ENCODE measurements around the gene CCDC12. TPM values are rescaled to one million over a fixed set of nuclear protein-coding genes. Genes with fewer than 3 reads are reported as not detected.

CCDC12 gene
- total RNA-seq, 4 donors from 2014 or later, result 36.9 to 59.4 (median 50.2) TPM

GRCh38 chr3:47015151-47015550 is 38.6 kb upstream of the CCDC12 start:
- no peak overlapping the region for H3K4me3 ChIP-seq
- H3K4me1 ChIP-seq, result peaks cover 0 to 3% (median 0%) of the 10 kb centered on the region in 4 donors
- no peaks in the 10 kb centered on the region for H3K27me3 ChIP-seq
- no peaks in the 10 kb centered on the region for H3K9me3 ChIP-seq
- TF ChIP-seq CTCF (IDR thresholded peaks at IDR 0.05) (no peak), POLR2A (IDR thresholded peaks at IDR 0.05) (no peak), EP300 (IDR thresholded peaks at IDR 0.05) (no peak)
- no peak overlapping the region for H3K27ac ChIP-seq
- H3K36me3 ChIP-seq, result peaks cover 0 to 71% (median 0%) of the 10 kb centered on the region in 3 donors
- DNase-seq (ENCODE audit: low spot score in 2 of 2), result no peak

DNA sequence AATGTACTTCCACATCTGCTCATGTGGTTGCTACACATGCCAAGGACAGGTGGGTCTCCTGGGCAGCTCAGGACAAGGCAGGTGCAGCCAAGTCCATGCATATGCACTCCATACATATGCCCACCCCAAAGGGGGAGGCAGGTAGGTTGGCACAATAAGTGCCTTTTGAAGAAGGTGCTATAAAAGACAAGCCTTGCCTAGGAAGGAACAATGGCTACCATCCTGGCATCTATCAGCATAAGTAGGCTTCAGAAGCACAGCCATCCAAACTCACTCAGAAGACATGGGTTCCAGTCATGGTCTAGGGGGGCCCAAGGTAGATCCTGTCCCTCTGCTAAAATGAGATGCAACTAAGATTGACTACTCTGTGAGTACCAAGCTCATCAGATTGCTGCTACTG is 37.5 kb upstream of the CCDC12 start:
- no peaks in the 10 kb centered on the region for H3K27me3 ChIP-seq
- TF ChIP-seq EP300 (IDR thresholded peaks at IDR 0.05) (no peak), POLR2A (IDR thresholded peaks at IDR 0.05) (no peak), CTCF (IDR thresholded peaks at IDR 0.05) (no peak)
- peaks cover 0 to 62% (median 0%) of the 10 kb centered on the region in 3 donors for H3K36me3 ChIP-seq
- no peak overlapping the region for H3K27ac ChIP-seq
- DNase-seq (ENCODE audit: low spot score in 2 of 2), result no peak
- peaks cover 0 to 10% (median 2%) of the 10 kb centered on the region in 4 donors for H3K4me1 ChIP-seq
- no peaks in the 10 kb centered on the region for H3K9me3 ChIP-seq
- H3K4me3 ChIP-seq, result no peak overlapping the region

DNA sequence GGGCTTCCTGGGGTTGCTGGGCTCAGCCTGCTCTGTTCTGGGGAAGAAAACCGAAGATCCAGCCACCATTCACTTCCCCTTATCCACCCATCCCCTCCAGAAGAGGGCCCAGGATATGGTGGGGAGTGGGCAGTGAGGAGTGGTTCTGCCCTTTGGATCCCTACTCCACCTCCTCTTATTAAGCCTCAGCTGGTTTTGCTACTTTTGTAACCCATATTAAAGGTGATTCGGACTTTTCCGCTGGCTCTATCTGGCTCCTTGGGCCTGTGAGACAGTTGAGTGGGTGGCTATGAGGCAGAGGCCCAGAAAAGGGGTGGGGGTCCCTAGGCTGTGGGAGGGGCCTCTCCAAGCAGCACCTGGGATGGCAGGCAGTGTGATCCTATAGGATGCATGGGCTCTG is 36.7 kb upstream of the CCDC12 start:
- WGBS, 2 donors, result 65 to 88% methylated on average over 3 of the region's 3 CpGs

DNA sequence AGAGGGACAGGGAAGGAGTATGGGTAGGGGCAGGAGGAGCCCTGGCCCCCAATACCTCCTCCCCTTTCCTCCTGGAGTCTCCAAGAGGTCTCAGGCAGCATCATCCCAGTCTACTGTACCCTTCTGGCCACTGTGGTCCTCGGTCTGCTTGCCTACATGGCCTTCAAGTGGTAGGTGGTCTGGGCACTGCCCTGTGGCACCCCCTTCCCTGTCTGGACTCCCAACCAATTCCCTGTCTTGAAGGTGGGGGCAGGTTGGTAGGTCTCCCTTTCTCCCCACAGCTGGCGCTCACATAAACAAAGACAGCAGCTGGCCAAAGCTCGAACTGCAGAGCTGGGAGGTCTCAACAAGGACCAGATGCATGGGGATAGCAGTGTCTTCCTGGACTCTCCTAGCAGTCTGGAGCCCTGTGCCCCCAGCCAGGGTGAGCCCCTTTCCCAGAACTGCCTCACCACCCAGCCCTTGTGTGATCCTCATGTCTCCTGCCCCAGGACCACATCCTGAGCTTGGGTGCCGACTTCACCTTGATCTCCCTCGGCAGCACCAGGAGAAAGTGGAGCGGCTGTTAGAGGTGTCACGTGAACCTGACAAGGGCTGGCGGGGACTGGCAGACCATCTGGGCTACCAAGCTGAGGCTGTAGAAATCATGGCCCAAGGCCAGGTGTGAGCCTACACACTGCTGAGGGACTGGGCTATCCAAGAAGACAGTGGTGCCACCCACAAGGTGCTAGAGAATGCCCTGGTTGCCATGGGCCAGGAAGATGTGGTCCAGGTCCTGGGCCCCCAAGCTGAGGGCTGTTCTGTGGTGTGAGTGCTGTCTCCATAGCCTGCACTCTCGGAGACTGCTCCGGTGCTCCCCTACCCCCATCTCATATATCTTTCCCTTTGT is 36.0 kb upstream of the CCDC12 start:
- Histone ChIP-seq H3K36me3 (peaks cover 0 to 48% (median 0%) of the 10 kb centered on the region in 3 donors), H3K9me3 (no peaks in the 10 kb centered on the region), H3K4me1 (peaks cover 0 to 16% (median 2%) of the 10 kb centered on the region in 4 donors), H3K27ac (no peak overlapping the region), H3K27me3 (no peaks in the 10 kb centered on the region), H3K4me3 (no peak overlapping the region)
- TF ChIP-seq CTCF (IDR thresholded peaks at IDR 0.05), result no peak
- no peak for TF ChIP-seq POLR2A (IDR thresholded peaks at IDR 0.05)
- TF ChIP-seq EP300 (IDR thresholded peaks at IDR 0.05), result no peak
- 80 to 88% methylated on average over 9 to 10 of the region's 10 CpGs for WGBS, 2 donors
- no peak for DNase-seq (ENCODE audit: low spot score in 2 of 2)

More for the DNA sequence above, 36.7 kb upstream of the CCDC12 start:
- DNase-seq (ENCODE audit: low spot score in 2 of 2), result no peak
- Histone ChIP-seq H3K36me3 (peaks cover 0 to 54% (median 0%) of the 10 kb centered on the region in 3 donors), H3K27ac (no peak overlapping the region), H3K4me1 (peaks cover 0 to 16% (median 2%) of the 10 kb centered on the region in 4 donors), H3K27me3 (no peaks in the 10 kb centered on the region), H3K9me3 (no peaks in the 10 kb centered on the region), H3K4me3 (no peak overlapping the region)
- no peak for TF ChIP-seq CTCF (IDR thresholded peaks at IDR 0.05)

- Histone ChIP-seq H3K9me3 (no peaks in the 10 kb centered on the region), H3K27ac (no peak overlapping the region), H3K4me3 (no peak overlapping the region), H3K27me3 (no peaks in the 10 kb centered on the region), H3K36me3 (peaks cover 0 to 48% (median 0%) of the 10 kb centered on the region in 3 donors), H3K4me1 (peaks cover 0 to 16% (median 2%) of the 10 kb centered on the region in 4 donors)
- TF ChIP-seq POLR2A (IDR thresholded peaks at IDR 0.05) (no peak), EP300 (IDR thresholded peaks at IDR 0.05) (no peak), CTCF (IDR thresholded peaks at IDR 0.05) (no peak)
- DNase-seq (ENCODE audit: low spot score in 2 of 2), result no peak
- 76 to 85% methylated on average over 6 of the region's 6 CpGs for WGBS, 2 donors
Measured at GRCh38 chr3:47011371-47011770, 34.8 kb upstream of the CCDC12 start.
